NB4 (cell line): ENCODE measurements around the gene RETREG2.

Experiments used
- DNase-seq: peaks from one replicate; pipeline ENCODE4 v3.0.0; 2010; ENCODE audit warnings: low read depth
- H3K4me3 ChIP-seq: one replicate; pipeline ENCODE4 v1.5.1; 2011; ENCODE audit warnings: mild to moderate bottlenecking, low read depth, low read length, moderate library complexity
- CTCF ChIP-seq: IDR thresholded peaks from one replicate; pipeline ENCODE4 v1.5.1; 2012; ENCODE audit warnings: low read depth, low read length
- MAX ChIP-seq: IDR thresholded peaks from 2 replicates; pipeline ENCODE4 v1.6.1; 2011; ENCODE audit warnings: low read depth, low read length
- MYC ChIP-seq: IDR thresholded peaks from 2 replicates; pipeline ENCODE4 v1.6.1; 2011; ENCODE audit warnings: low read depth, low read length
- POLR2A ChIP-seq: IDR thresholded peaks from 2 replicates; pipeline ENCODE4 v1.6.1; 2011; ENCODE audit warnings: mild to moderate bottlenecking; ENCODE audit not compliant: insufficient read length; ENCODE audit errors: extremely low read depth

The RETREG2 gene

GRCh38 chr2:219213486-219214071, 35.5 kb downstream of the RETREG2 start:
- TF ChIP-seq POLR2A: no peak
- TF ChIP-seq CTCF: no peak
- TF ChIP-seq MAX: no peak
- TF ChIP-seq MYC: no peak
- H3K4me3 ChIP-seq: no peak overlapping the region

GRCh38 chr2:219214141-219214540, 36.1 kb downstream of the RETREG2 start:
- TF ChIP-seq CTCF: no peak
- TF ChIP-seq MYC: no peak
- no peak overlapping the region for H3K4me3 ChIP-seq
- no peak for DNase-seq

More at GRCh38 chr2:219213486-219214071, 35.5 kb downstream of the RETREG2 start:
- DNase-seq: no peak

DNA sequence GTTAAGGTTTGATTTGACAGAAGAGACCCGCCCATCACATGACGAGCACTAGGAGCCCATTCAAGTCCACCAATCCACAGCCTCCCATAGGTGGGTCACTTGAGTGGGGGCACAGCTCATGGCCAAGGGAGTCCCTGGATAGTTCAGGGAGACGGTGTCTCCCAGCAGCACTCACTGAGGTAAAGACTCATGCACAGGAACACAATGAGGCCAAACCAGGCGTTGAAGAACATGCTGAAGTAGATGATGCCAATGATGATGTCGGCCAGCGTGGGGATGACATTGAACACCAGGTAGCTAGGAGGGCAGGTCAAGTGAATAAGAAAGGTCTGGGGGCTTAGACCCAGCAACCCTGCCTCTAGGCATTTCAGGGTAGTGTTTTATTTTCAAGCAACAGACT, 36.7 kb downstream of the RETREG2 start:
- TF ChIP-seq MAX: no peak
- no peak for TF ChIP-seq MYC
- TF ChIP-seq CTCF: no peak
- TF ChIP-seq POLR2A: no peak
- no peak for DNase-seq
- no peak overlapping the region for H3K4me3 ChIP-seq

- no peak for DNase-seq
- no peak for TF ChIP-seq MAX
- TF ChIP-seq POLR2A: no peak
- no peak for TF ChIP-seq MYC
- no peak for TF ChIP-seq CTCF
- no peak overlapping the region for H3K4me3 ChIP-seq
Observed at GRCh38 chr2:219215871-219216534, 37.9 kb downstream of the RETREG2 start.

DNA sequence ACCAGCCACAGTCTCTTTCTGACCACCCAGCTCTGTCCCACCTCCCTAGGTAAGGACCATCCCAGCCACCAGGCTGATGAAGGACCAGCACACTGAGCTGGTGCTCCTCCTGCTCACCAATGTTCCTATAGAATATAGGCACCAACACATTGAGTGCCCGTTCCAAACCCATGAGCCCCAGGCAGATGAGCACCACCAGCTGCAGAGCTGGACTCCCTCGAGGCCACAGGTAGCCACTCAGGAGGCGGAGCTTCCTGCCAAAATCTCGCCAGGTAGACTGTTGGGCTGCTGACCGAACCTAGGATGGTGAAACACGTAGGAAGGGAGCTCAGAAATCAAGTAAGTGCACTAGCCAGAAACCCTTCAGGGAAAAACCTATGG, 38.5 kb downstream of the RETREG2 start:
- H3K4me3 ChIP-seq: no peak overlapping the region
- no peak for DNase-seq
- no peak for TF ChIP-seq CTCF
- no peak for TF ChIP-seq MAX
